H9 (cell line): ENCODE results near the gene UNC5B. TPM values are rescaled to one million over a fixed set of nuclear protein-coding genes. Genes with fewer than 3 reads are reported as not detected.
A peak's percentile ranks its signal among the peaks of the same experiment; 100 is the strongest.

Experiments used
- DNase-seq: peaks from one replicate; pipeline ENCODE4 v3.0.0-alpha.2; 2017
- H2AFZ ChIP-seq: one replicate; pipeline ENCODE4 v1.6.1; 2013; ENCODE audit warnings: mild to moderate bottlenecking, low read length, control low read depth, moderate library complexity
- H2AK5ac ChIP-seq: 2 replicates; pipeline ENCODE4 v1.6.1; 2013; ENCODE audit warnings: low read length, control low read depth, mixed read lengths; ENCODE audit not compliant: insufficient read length
- H2BK120ac ChIP-seq: one replicate; pipeline ENCODE4 v1.6.1; 2013; ENCODE audit warnings: low read depth, mild to moderate bottlenecking, low read length, control low read depth, inconsistent platforms; ENCODE audit not compliant: poor library complexity, severe bottlenecking
- H2BK12ac ChIP-seq: 2 replicates; pipeline ENCODE4 v1.6.1; 2013; ENCODE audit warnings: low read length, control low read depth, mixed read lengths, low read depth; ENCODE audit not compliant: insufficient read length
- H2BK15ac ChIP-seq: 2 replicates; pipeline ENCODE4 v1.6.1; 2013; ENCODE audit warnings: low read depth, low read length, control low read depth
- H2BK20ac ChIP-seq: one replicate; pipeline ENCODE4 v1.6.1; 2013; ENCODE audit warnings: low read depth, mild to moderate bottlenecking, low read length, control low read depth, inconsistent platforms; ENCODE audit not compliant: poor library complexity, severe bottlenecking
- H2BK5ac ChIP-seq: 2 replicates; pipeline ENCODE4 v1.6.1; 2013; ENCODE audit warnings: low read length, control low read depth, mixed read lengths; ENCODE audit not compliant: insufficient read length
- H3K14ac ChIP-seq: 2 replicates; pipeline ENCODE4 v1.6.1; 2013; ENCODE audit warnings: low read length, control low read depth; ENCODE audit not compliant: insufficient read depth
- H3K18ac ChIP-seq: 2 replicates; pipeline ENCODE4 v1.6.1; 2013; ENCODE audit warnings: low read depth, mild to moderate bottlenecking, mixed read lengths, low read length, control low read depth; ENCODE audit not compliant: insufficient read length
- H3K23ac ChIP-seq: 2 replicates; pipeline ENCODE4 v1.6.1; 2013; ENCODE audit warnings: low read length, control low read depth, mixed read lengths, low read depth; ENCODE audit not compliant: insufficient read length
- H3K23me2 ChIP-seq: 2 replicates; pipeline ENCODE4 v1.6.1; 2013; ENCODE audit warnings: low read depth, mild to moderate bottlenecking, mixed read lengths, low read length, control low read depth; ENCODE audit not compliant: insufficient read length, poor library complexity, severe bottlenecking
- H3K27ac ChIP-seq: 2 replicates; pipeline ENCODE4 v1.5.1; 2013; ENCODE audit warnings: low read length, control low read depth, mixed read lengths, low read depth; ENCODE audit not compliant: insufficient read length
- H3K27me3 ChIP-seq: 2 replicates; pipeline ENCODE4 v1.6.1; 2013; ENCODE audit warnings: low read length, control low read depth, inconsistent platforms; ENCODE audit not compliant: insufficient read depth
- H3K4ac ChIP-seq: 2 replicates; pipeline ENCODE4 v1.6.1; 2013; ENCODE audit warnings: low read depth, mild to moderate bottlenecking, control low read depth, inconsistent platforms, low read length, moderate library complexity
- H3K4me1 ChIP-seq: 2 replicates; pipeline ENCODE4 v1.6.1; 2013; ENCODE audit warnings: low read length, control low read depth, inconsistent platforms; ENCODE audit not compliant: insufficient read depth
- H3K4me2 ChIP-seq: 2 replicates; pipeline ENCODE4 v1.6.1; 2013; ENCODE audit warnings: low read length, control low read depth, mixed read lengths; ENCODE audit not compliant: insufficient read length, insufficient read depth
- H3K56ac ChIP-seq: 2 replicates; pipeline ENCODE4 v1.6.1; 2013; ENCODE audit warnings: low read depth, mild to moderate bottlenecking, mixed read lengths, low read length, control low read depth; ENCODE audit not compliant: insufficient read length
- H3K79me1 ChIP-seq: 2 replicates; pipeline ENCODE4 v1.6.1; 2013; ENCODE audit warnings: low read depth, mild to moderate bottlenecking, moderate library complexity, low read length, control low read depth, inconsistent platforms; ENCODE audit not compliant: insufficient read depth, poor library complexity, severe bottlenecking
- H3K79me2 ChIP-seq: 2 replicates; pipeline ENCODE4 v1.6.1; 2013; ENCODE audit warnings: low read length, control low read depth, inconsistent platforms; ENCODE audit not compliant: insufficient read depth
- H3K9ac ChIP-seq: 2 replicates; pipeline ENCODE4 v1.6.1; 2013; ENCODE audit warnings: low read length, control low read depth, mixed read lengths; ENCODE audit not compliant: insufficient read length; ENCODE audit errors: extremely low read depth
- H3K9me3 ChIP-seq: one replicate; pipeline ENCODE4 v1.6.1; 2013; ENCODE audit warnings: low read depth, low read length, inconsistent platforms; ENCODE audit not compliant: control insufficient read depth
- H3T11ph ChIP-seq: one replicate; pipeline ENCODE4 v1.6.1; 2013; ENCODE audit warnings: mild to moderate bottlenecking, low read length, control low read depth, inconsistent platforms
- H4K20me1 ChIP-seq: one replicate; pipeline ENCODE4 v1.6.1; 2013; ENCODE audit not compliant: control insufficient read depth, insufficient read length, insufficient read depth
- H4K5ac ChIP-seq: 2 replicates; pipeline ENCODE4 v1.6.1; 2013; ENCODE audit warnings: low read depth, mild to moderate bottlenecking, mixed read lengths, low read length, control low read depth; ENCODE audit not compliant: insufficient read length
- H4K8ac ChIP-seq: replicated peaks from 2 replicates; pipeline ENCODE4 v1.6.1; 2013; ENCODE audit warnings: low read length, control low read depth, mixed read lengths, low read depth; ENCODE audit not compliant: insufficient read length
- H4K91ac ChIP-seq: 2 replicates; pipeline ENCODE4 v1.6.1; 2013; ENCODE audit warnings: low read depth, mild to moderate bottlenecking, moderate library complexity, mixed read lengths, low read length, control low read depth; ENCODE audit not compliant: insufficient read length
- H3K27ac Mint-ChIP-seq, 3 experiments: 2 replicates in 2 of 3; 3 replicates in 1 of 3; pipeline ENCODE4 v1.8.0; 2020 to 2021; ENCODE audit warnings: mixed read lengths in 3 of 3, mild to moderate bottlenecking in 1 of 3, moderate library complexity in 1 of 3
- H3K27me3 Mint-ChIP-seq: 2 replicates; pipeline ENCODE4 v1.8.0; 2021; ENCODE audit warnings: low read depth, mild to moderate bottlenecking, moderate library complexity, mixed read lengths
- H3K36me3 Mint-ChIP-seq, 3 experiments: 2 replicates in 2 of 3; 3 replicates in 1 of 3; pipeline ENCODE4 v1.8.0; 2020 to 2021; ENCODE audit warnings: low read depth in 3 of 3, mixed read lengths in 3 of 3; ENCODE audit not compliant: insufficient read depth in 1 of 3
- H3K4me1 Mint-ChIP-seq, 2 experiments: 2 replicates each; pipeline ENCODE4 v1.8.0; 2020; ENCODE audit warnings: mixed read lengths in 2 of 2
- H3K4me3 Mint-ChIP-seq, 2 experiments: 2 replicates in 1 of 2; 3 replicates in 1 of 2; pipeline ENCODE4 v1.8.0; 2020 to 2021; ENCODE audit warnings: mild to moderate bottlenecking in 2 of 2, mixed read lengths in 2 of 2, moderate library complexity in 1 of 2
- H3K9me3 Mint-ChIP-seq, 2 experiments: 2 replicates in 1 of 2; 3 replicates in 1 of 2; pipeline ENCODE4 v1.8.0; 2020; ENCODE audit warnings: mild to moderate bottlenecking in 2 of 2, mixed read lengths in 2 of 2, moderate library complexity in 1 of 2
- WGBS: extraction: QIAGEN DNeasy Blood & Tissue Kit; methylation state at CpG from one replicate; pipeline ENCODE4 v1.1.7; 2013; ENCODE audit warnings: missing lambda C conversion rate, low lambda C conversion rate, mixed read lengths; ENCODE audit not compliant: insufficient read length; ENCODE audit errors: extremely low coverage; 5-methylcytosine and 5-hydroxymethylcytosine counted together
- total RNA-seq: library from RNA; stranded (reverse); gene quantifications from 2 replicates; pipeline ENCODE4 v1.2.1, GENCODE V29; 2021
- TF ChIP-seq, protein P1 (sequence below): fragments of 200-600 bp; sonication (generic); conservative IDR thresholded peaks from 3 replicates; pipeline ENCODE4 v1.8.0; 2021; ENCODE audit warnings: antibody characterized with exemption, mild to moderate bottlenecking

Gene UNC5B
- total RNA-seq, 1 experiment from 2014 or later, result 28.4 TPM

DNA sequence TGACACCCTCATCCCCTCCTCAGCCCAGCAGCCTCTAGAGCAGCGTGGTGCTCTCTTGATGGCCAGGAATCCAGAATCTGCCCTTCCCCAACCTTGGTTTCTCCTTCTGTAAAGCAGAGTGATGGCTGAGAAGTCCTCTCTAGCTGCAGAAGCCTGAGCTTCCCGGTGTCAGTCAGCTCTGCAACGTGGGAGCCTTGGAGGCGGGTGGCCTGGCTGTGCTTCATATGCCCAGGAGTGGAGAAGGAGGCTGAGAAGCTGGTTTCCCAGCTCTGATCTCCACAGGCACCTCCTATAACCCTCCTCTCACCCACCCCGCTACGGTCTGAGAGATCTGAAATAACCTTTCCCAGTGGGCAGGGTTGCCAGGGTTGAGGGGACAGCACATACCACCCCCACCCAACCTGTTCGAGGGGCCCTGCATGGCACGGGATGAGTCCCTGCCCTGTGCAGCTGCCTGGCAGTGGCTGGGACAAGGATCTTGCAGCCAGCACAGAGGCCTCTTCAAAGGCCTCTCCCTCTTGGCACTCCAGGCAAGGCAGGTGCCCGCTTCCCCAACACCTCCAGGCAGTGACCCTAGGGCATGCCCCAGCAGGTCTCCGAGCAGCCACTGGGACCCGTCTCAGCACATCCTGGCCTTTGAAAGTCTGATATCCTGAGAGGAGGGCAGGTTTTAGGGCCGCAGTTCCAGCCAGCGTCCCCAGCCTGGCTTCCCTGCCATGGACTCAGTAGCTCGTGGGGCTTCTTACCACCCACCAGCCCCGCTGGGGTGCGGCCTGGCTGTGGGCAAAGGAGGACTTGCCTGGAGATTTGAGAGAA, 88.4 kb downstream of the UNC5B start:
- Mint-ChIP-seq H3K4me3 (no peak overlapping the region), H3K36me3 (peaks cover 0 to 31% (median 13%) of the 10 kb centered on the region in 3 experiments; a peak in 6 of 7 replicates), H3K4me1 (0 out of 4 replicates have a peak, but pooled peaks cover 0 to 4% of the 10 kb centered on the region in 2 experiments), H3K27me3 (no peaks in the 10 kb centered on the region; the same call in 1 of the 2 replicates), H3K9me3 (no peaks in the 10 kb centered on the region), H3K27ac (0 out of 7 replicates have a peak overlapping the region, but pooled peaks of 1 of the 3 experiments have one; percentile 68)
- TF ChIP-seq, protein P1, sequence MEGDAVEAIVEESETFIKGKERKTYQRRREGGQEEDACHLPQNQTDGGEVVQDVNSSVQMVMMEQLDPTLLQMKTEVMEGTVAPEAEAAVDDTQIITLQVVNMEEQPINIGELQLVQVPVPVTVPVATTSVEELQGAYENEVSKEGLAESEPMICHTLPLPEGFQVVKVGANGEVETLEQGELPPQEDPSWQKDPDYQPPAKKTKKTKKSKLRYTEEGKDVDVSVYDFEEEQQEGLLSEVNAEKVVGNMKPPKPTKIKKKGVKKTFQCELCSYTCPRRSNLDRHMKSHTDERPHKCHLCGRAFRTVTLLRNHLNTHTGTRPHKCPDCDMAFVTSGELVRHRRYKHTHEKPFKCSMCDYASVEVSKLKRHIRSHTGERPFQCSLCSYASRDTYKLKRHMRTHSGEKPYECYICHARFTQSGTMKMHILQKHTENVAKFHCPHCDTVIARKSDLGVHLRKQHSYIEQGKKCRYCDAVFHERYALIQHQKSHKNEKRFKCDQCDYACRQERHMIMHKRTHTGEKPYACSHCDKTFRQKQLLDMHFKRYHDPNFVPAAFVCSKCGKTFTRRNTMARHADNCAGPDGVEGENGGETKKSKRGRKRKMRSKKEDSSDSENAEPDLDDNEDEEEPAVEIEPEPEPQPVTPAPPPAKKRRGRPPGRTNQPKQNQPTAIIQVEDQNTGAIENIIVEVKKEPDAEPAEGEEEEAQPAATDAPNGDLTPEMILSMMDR, result no peak
- H3K4ac ChIP-seq, result no peak overlapping the region
- no peak overlapping the region for H3K56ac ChIP-seq
- H3T11ph ChIP-seq, result no peak overlapping the region
- no peak overlapping the region for H2BK5ac ChIP-seq
- no peak overlapping the region for H2BK12ac ChIP-seq
- H3K27ac ChIP-seq, result no peak overlapping the region
- no peaks in the 10 kb centered on the region for H3K9me3 ChIP-seq
- no peaks in the 10 kb centered on the region for H3K79me1 ChIP-seq
- no peak overlapping the region for H2BK120ac ChIP-seq
- H3K79me2 ChIP-seq, result no peaks in the 10 kb centered on the region
- no peak overlapping the region for H4K91ac ChIP-seq
- H3K18ac ChIP-seq, result no peak overlapping the region
- no peaks in the 10 kb centered on the region for H3K27me3 ChIP-seq
- H4K20me1 ChIP-seq, result no peaks in the 10 kb centered on the region
- H4K5ac ChIP-seq, result no peak overlapping the region
- H2AK5ac ChIP-seq, result no peak overlapping the region
- no peak for DNase-seq
- H2BK15ac ChIP-seq, result no peak overlapping the region
- no peak overlapping the region; the same call in 1 of the 2 replicates for H3K14ac ChIP-seq
- no CpG with 5 or more reads among the region's 16 CpGs for WGBS
- H3K23me2 ChIP-seq, result no peaks in the 10 kb centered on the region
- H2BK20ac ChIP-seq, result no peak overlapping the region
- H3K4me2 ChIP-seq, result no peak overlapping the region
- no peak overlapping the region for H3K9ac ChIP-seq
- no peaks in the 10 kb centered on the region for H3K4me1 ChIP-seq
- no peak overlapping the region for H3K23ac ChIP-seq
- H4K8ac ChIP-seq, result no peak overlapping the region
- H2AFZ ChIP-seq, result no peak overlapping the region
